ENCODE data around the gene KLHL30. TPM values are rescaled to one million over a fixed set of nuclear protein-coding genes. Genes with fewer than 3 reads are reported as not detected.

Gene KLHL30
- total RNA-seq, 2 donors from 2014 or later = 24.9 to 29.0 TPM

DNA sequence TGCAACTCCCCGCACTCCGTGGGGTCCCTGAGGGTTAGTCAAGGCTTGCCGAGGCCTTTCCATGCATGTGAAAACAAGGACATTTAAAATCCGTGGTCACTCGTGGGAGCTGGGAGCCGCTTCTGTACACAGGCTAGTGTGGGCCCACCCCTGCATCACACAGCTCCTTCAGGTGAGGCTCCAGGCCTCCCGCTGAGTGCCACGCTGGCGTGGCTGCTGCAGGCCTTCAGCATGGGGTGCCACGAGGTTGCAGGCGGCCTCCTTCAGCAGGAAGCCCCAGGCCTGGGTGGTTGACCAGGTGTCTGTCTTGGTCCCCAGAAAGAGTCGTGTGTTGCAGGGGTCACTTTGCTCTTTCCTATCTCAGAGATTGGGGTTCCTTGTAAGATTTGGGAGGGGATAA, 6.6 kb downstream of the KLHL30 start:
- Histone ChIP-seq H3K36me3 (peaks cover 16% of the 10 kb centered on the region), H3K4me3 (no peak overlapping the region), H3K9me3 (no peaks in the 10 kb centered on the region), H3K27ac (peak overlapping the region in 1 of 2 donors; percentile 89), H3K27me3 (no peaks in the 10 kb centered on the region), H3K4me1 (peaks cover 0 to 38% of the 10 kb centered on the region in 2 donors)
- no peak for TF ChIP-seq CTCF (IDR thresholded peaks at IDR 0.05)
- no peak for DNase-seq (ENCODE audit: low spot score)

DNA sequence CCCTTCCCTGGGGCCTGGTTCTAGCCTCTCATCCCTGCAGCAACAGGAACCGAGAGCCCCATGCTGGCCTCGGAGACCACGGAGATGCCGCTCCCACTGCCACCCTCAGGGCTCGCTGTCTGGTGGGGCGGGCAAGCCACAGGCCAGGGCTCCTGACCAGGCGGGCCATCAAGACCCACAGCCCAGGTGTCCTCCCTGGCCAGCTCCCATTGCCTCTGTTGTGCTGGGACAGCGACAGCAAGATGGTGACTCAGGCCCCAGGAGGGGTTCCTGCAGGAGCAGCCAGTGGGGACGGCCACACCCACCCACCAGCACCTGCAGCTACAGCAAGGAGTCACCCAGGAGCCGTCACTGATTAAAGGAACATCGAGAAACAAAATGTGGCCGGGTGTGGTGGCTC, 7.4 kb downstream of the KLHL30 start:
- TF ChIP-seq CTCF (IDR thresholded peaks at IDR 0.05) = no peak
- Histone ChIP-seq H3K27me3 (no peaks in the 10 kb centered on the region), H3K9me3 (no peaks in the 10 kb centered on the region), H3K4me3 (no peak overlapping the region), H3K27ac (no peak overlapping the region), H3K4me1 (peaks cover 0 to 32% of the 10 kb centered on the region in 2 donors), H3K36me3 (peaks cover 12% of the 10 kb centered on the region)
- no peak for DNase-seq (ENCODE audit: low spot score)

GRCh38 chr2:238146884-238147544, 8.5 kb downstream of the KLHL30 start:
- Histone ChIP-seq H3K27me3 (no peaks in the 10 kb centered on the region), H3K4me1 (peaks cover 0 to 20% of the 10 kb centered on the region in 2 donors), H3K4me3 (no peak overlapping the region), H3K9me3 (no peaks in the 10 kb centered on the region), H3K36me3 (peaks cover 8% of the 10 kb centered on the region), H3K27ac (no peak overlapping the region)
- no peak for DNase-seq (ENCODE audit: low spot score)
- TF ChIP-seq CTCF (IDR thresholded peaks at IDR 0.05) = no peak

- Histone ChIP-seq H3K27ac (no peak overlapping the region), H3K4me1 (peaks cover 0 to 4% of the 10 kb centered on the region in 2 donors), H3K9me3 (no peaks in the 10 kb centered on the region), H3K4me3 (no peak overlapping the region), H3K27me3 (no peaks in the 10 kb centered on the region), H3K36me3 (peaks cover 8% of the 10 kb centered on the region)
- no peak for DNase-seq (ENCODE audit: low spot score)
- TF ChIP-seq CTCF (IDR thresholded peaks at IDR 0.05) = no peak
Measured at GRCh38 chr2:238148981-238149380, 10.5 kb downstream of the KLHL30 start.

DNA sequence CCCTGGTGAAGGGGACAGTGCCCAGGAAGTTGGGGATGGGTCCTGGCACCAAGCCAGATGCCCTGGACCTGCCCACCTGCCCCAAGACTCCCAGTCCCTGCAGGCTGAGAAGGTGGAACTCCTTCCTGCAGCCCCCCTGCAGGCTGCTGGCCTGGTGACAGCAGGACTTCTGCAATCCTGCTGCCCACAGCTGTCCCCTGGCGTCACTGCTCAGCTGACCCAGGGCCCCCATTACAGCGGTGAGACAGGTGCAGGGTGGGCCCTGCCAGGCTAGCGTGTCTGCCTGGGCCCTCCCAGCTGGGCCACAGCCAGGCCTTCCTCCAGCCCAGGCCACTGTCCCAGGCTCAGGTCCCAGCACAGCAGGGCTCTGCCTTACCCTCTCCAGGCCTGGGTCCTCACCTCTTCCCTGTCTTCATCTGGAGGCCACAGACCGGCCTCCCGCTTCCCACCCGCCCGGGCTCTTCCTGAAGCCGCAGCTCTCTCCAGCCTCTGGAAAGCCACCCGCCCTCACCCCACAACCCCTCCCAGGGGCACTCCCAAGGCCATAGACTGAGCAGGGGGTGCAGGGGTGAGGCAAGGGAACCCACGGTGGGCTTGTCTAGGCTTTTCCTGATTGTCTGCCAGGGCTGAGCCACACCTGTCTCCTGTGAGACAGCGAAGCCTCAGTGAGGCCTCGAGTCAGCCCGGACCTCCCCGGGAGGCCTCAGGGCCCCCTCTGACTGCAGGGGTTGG, 11.5 kb downstream of the KLHL30 start:
- H3K27ac ChIP-seq = no peak overlapping the region
- H3K9me3 ChIP-seq = no peaks in the 10 kb centered on the region

More for the DNA sequence above, 11.5 kb downstream of the KLHL30 start:
- Histone ChIP-seq H3K27me3 (no peaks in the 10 kb centered on the region), H3K36me3 (peaks cover 8% of the 10 kb centered on the region), H3K4me1 (peaks cover 0 to 3% of the 10 kb centered on the region in 2 donors), H3K4me3 (no peak overlapping the region)
- no peak for DNase-seq (ENCODE audit: low spot score)
- TF ChIP-seq CTCF (IDR thresholded peaks at IDR 0.05) = no peak

Measured in right atrium auricular region (tissue), 2 donors.